BJ (cell line): ENCODE data around the gene HECW1. TPM values are rescaled to one million over a fixed set of nuclear protein-coding genes. Genes with fewer than 3 reads are reported as not detected.
"Not testable (repeated sequence)": the region's sequence is repeated elsewhere in the genome, so short reads cannot be mapped to it uniquely, and the experiment has no call there.

Experiments used
- CTCF ChIA-PET: fragments of 350-600 bp; formaldehyde crosslinking; extraction: SDS; loops from one replicate; lab custom pipeline; 2021; ENCODE audit warnings: antibody characterized with exemption, inconsistent platforms; lab: Yijun Ruan, JAX
- POLR2A ChIA-PET: fragments of 300-600 bp; sonication (Branson Sonifier 250); formaldehyde crosslinking; extraction: SDS; loops from one replicate; lab custom pipeline; 2021; ENCODE audit warnings: antibody characterized with exemption; lab: Charles Lee
- DNase-seq: peaks from one replicate; pipeline ENCODE4 v3.0.0-alpha.2; 2011; ENCODE audit warnings: low read depth
- H3K27me3 ChIP-seq: 2 replicates; pipeline ENCODE4 v1.6.0; 2011; ENCODE audit warnings: low read length; ENCODE audit not compliant: control insufficient read depth, insufficient read depth
- H3K36me3 ChIP-seq: 2 replicates; pipeline ENCODE4 v1.5.1; 2011; ENCODE audit warnings: low read length; ENCODE audit not compliant: control insufficient read depth, insufficient read depth
- H3K4me3 ChIP-seq: 2 replicates; pipeline ENCODE4 v1.5.1; 2011; ENCODE audit warnings: low read depth, mild to moderate bottlenecking, control low read depth, low read length
- polyA plus RNA-seq: library from polyadenylated mRNA; depleted of rRNA; stranded (reverse); fragments of >200 nt; gene quantifications from 2 replicates; pipeline ENCODE4 v1.2.3, GENCODE V29; 2011
- TF ChIP-seq, protein P1 (sequence below): IDR thresholded peaks from 2 replicates; pipeline ENCODE4 v1.5.1; 2011; ENCODE audit warnings: low read depth, mild to moderate bottlenecking, control low read depth, inconsistent platforms, low read length, moderate library complexity; ENCODE audit not compliant: insufficient read depth

Gene HECW1
- polyA plus RNA-seq, 1 experiment, result 2.9 TPM

DNA sequence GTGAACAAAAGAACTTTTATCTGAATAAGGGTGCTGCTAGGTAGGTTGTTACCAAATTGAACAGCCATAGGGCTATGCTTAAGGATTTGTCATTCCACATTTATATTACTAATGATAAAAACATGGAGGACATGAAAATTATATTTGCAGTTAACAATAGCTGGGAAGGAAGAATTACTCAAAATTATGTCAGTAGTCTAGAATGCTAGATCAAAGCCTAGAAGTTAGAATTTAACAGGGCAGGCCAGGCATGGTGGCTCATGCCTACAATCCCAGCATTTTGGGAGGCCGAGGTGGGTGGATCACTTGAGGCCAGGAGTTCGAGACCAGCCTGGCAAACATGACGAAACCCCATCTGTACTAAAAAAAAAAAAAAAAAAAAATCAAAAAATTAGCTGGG, 479.9 kb downstream of the HECW1 start:
- Histone ChIP-seq H3K36me3 (0 out of 2 replicates have a peak, but pooled peaks cover 1% of the 10 kb centered on the region), H3K4me3 (no peak overlapping the region), H3K27me3 (no peaks in the 10 kb centered on the region)
- DNase-seq, result no peak
- ChIA-PET POLR2A (no interaction called here), CTCF (interaction anchor here (1.2 to 2.6 kb wide), 2 partner anchors 9 to 107 kb away, joined by 4 to 13 read pairs; partner anchors contain the start of gene STK17A)
- TF ChIP-seq, protein P1, sequence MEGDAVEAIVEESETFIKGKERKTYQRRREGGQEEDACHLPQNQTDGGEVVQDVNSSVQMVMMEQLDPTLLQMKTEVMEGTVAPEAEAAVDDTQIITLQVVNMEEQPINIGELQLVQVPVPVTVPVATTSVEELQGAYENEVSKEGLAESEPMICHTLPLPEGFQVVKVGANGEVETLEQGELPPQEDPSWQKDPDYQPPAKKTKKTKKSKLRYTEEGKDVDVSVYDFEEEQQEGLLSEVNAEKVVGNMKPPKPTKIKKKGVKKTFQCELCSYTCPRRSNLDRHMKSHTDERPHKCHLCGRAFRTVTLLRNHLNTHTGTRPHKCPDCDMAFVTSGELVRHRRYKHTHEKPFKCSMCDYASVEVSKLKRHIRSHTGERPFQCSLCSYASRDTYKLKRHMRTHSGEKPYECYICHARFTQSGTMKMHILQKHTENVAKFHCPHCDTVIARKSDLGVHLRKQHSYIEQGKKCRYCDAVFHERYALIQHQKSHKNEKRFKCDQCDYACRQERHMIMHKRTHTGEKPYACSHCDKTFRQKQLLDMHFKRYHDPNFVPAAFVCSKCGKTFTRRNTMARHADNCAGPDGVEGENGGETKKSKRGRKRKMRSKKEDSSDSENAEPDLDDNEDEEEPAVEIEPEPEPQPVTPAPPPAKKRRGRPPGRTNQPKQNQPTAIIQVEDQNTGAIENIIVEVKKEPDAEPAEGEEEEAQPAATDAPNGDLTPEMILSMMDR, result no peak

DNA sequence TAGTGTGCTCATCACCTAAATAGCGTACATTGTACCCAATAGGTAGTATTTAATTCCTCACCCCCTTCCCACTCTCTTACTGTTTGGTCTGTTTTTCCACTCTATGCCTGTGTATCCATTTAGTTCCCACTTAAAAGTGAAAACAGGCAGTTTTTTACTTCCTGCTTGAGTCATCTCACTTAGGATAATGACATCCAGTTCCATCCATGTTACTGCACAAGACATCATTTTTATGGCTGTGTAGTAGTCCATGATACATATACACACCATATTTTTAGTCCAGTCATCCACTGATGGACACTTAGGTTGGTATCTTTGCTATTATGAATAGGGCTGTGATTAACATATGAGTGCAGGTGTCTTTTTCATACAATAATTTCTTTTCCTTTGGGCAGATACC, 480.6 kb downstream of the HECW1 start:
- ChIA-PET POLR2A (no interaction called here), CTCF (interaction anchor here (2.6 kb wide), 1 partner anchor 10 kb away, joined by 13 read pairs; the partner anchor contains the start of gene STK17A)
- peaks cover 1% of the 10 kb centered on the region; the same call in 1 of the 2 replicates for H3K36me3 ChIP-seq
- H3K4me3 ChIP-seq, result no peak overlapping the region
- TF ChIP-seq, protein P1, result no peak
- no peaks in the 10 kb centered on the region for H3K27me3 ChIP-seq
- DNase-seq, result no peak

DNA sequence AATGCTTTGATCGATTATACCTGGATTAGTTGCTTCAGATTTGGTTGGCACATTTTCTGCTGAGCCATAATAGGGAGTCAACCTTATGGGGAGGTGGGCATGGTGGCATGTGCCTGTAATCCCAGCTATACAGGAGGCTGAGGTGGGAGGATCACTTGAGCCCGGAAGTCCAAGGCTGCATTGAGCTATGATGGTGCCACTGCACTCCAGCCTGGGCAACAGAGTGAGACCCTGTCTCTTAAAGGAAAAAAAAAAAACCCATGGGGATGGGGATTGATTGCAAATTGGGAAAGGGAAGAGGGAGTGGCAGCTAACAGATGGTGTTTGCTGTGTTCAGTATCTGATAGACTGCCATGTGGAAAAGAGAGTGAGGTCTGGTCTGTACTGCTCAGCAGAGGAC, 481.6 kb downstream of the HECW1 start:
- TF ChIP-seq, protein P1, result no peak
- no peak for DNase-seq
- Histone ChIP-seq H3K27me3 (no peaks in the 10 kb centered on the region), H3K4me3 (no peak overlapping the region), H3K36me3 (peaks cover 1% of the 10 kb centered on the region; the same call in 1 of the 2 replicates)
- CTCF ChIA-PET, result interaction anchor here (1.0 kb wide), 1 partner anchor 11 kb away, joined by 4 read pairs; the partner anchor contains the start of gene STK17A
- POLR2A ChIA-PET, result no interaction called here

DNA sequence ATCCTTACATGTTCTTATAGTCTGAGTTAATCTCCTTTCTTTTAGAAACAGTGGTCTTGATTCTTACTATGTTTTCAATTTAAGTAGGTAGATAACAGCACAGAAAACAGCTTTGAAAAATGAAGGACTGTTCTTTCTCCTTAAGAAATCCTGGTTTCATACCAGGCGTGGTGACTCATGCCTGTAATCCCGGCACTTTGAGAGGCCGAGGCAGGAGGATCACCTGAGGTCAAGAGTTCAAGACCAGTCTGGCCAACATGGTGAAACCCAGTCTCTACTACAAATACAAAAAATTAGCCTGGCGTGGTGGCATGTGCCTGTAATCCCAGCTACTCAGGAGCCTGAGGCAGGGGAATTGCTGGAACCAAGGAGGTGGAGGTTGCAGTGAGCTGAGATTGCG, 484.0 kb downstream of the HECW1 start:
- not testable (repeated sequence) for H3K27me3 ChIP-seq, H3K36me3 ChIP-seq, H3K4me3 ChIP-seq, DNase-seq
- CTCF ChIA-PET, result interaction anchor here (0.6 kb wide), 1 partner anchor 331 kb away, joined by 3 read pairs; no protein-coding TSS in a partner anchor
- POLR2A ChIA-PET, result interaction anchor here (0.6 kb wide), 1 partner anchor 12 kb away, joined by 8 read pairs; no protein-coding TSS in a partner anchor

DNA sequence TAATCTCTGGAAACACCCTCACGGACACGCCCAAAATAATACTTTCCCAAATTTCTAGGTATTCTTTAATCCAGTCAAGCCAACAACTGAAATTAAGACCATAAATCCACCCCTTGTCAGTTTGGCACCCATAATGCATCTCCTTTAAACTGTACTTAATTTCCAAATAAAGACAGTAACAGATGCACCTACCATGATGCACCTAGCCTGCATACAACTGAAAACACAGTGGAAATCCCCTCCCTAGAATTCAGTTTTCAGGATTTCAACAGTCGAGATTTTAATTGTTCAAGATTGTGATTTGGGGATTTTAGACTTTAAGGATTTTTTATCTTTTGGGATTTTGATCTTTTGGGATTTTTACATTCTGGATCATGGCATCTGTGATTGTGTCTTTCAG, 487.6 kb downstream of the HECW1 start:
- Histone ChIP-seq H3K36me3 (peaks cover 1% of the 10 kb centered on the region; the same call in 1 of the 2 replicates), H3K4me3 (no peak overlapping the region), H3K27me3 (no peaks in the 10 kb centered on the region)
- no peak for DNase-seq
- TF ChIP-seq, protein P1, result no peak
- ChIA-PET POLR2A (no interaction called here), CTCF (interaction anchor here (1.0 kb wide), 1 partner anchor 238 kb away, joined by 3 read pairs; no protein-coding TSS in a partner anchor)
